Measurements from ENCODE around the gene AUNIP.

GRCh38 chr1:25784575-25785051, 74.6 kb downstream of the AUNIP start:
- TF ChIP-seq CTCF (IDR thresholded peaks at IDR 0.05), result no peak
- no peak for TF ChIP-seq POLR2A (IDR thresholded peaks at IDR 0.05)
